GM12801 (cell line): Measurements from ENCODE around the gene GADD45G.

Source experiments
- CTCF ChIP-seq: IDR thresholded peaks from one replicate; pipeline ENCODE4 v1.5.1; 2011; ENCODE audit warnings: control low read depth; ENCODE audit not compliant: insufficient read length; ENCODE audit errors: extremely low read depth

The GADD45G gene

GRCh38 chr9:89613912-89614892, 9.4 kb downstream of the GADD45G start:
- TF ChIP-seq CTCF = no peak

GRCh38 chr9:89615661-89616060, 10.8 kb downstream of the GADD45G start:
- TF ChIP-seq CTCF = no peak

- TF ChIP-seq CTCF = no peak
Measured at GRCh38 chr9:89616411-89616810, 11.6 kb downstream of the GADD45G start.

- no peak for TF ChIP-seq CTCF
Measured at GRCh38 chr9:89617978-89618377, 13.2 kb downstream of the GADD45G start.

GRCh38 chr9:89619019-89619418, 14.2 kb downstream of the GADD45G start:
- no peak for TF ChIP-seq CTCF

GRCh38 chr9:89619424-89620138, 14.8 kb downstream of the GADD45G start:
- no peak for TF ChIP-seq CTCF

- TF ChIP-seq CTCF = no peak
Measured at GRCh38 chr9:89621031-89621430, 16.2 kb downstream of the GADD45G start.
